Prostate gland (tissue), 2 donors: ENCODE results near the gene PANK4.

Experiments used
- CTCF ChIP-seq, 4 experiments: fragments of 200-600 bp in 2 of 4; fragments of 450-650 bp in 2 of 4; sonication (generic) in 2 of 4; IDR thresholded peaks; 1 replicate in 3 of 4; 2 replicates in 1 of 4; pipeline ENCODE4 v1.5.1; 2016 to 2019; ENCODE audit warnings: antibody characterized with exemption in 4 of 4, mild to moderate bottlenecking in 2 of 4, moderate library complexity in 2 of 4
- POLR2A ChIP-seq: fragments of 450-650 bp; IDR thresholded peaks from one replicate; pipeline ENCODE4 v1.6.1; 2016; ENCODE audit warnings: antibody characterized with exemption, mild to moderate bottlenecking

- no peak for TF ChIP-seq CTCF (IDR thresholded peaks at IDR 0.05)
- TF ChIP-seq POLR2A, result no peak
Measured at GRCh38 chr1:2516124-2516523, 10.3 kb downstream of the PANK4 start.
